Loucy (cell line): ENCODE results near the gene RPL15.

Experiments
- CTCF ChIP-seq: fragments of 200-600 bp; sonication (generic); conservative IDR thresholded peaks from 2 replicates; pipeline ENCODE4 v1.5.1; 2014; ENCODE audit warnings: mild to moderate bottlenecking, antibody characterized with exemption, low read length
- EZH2phosphoT487 ChIP-seq: fragments of 200-600 bp; IDR thresholded peaks from 2 replicates; pipeline ENCODE4 v1.6.1; 2018; ENCODE audit warnings: antibody characterized with exemption, mild to moderate bottlenecking, moderate library complexity, borderline replicate concordance

- TF ChIP-seq EZH2phosphoT487, result no peak
- TF ChIP-seq CTCF, result no peak
These were observed 49.4 kb downstream of the RPL15 start for GRCh38 chr3:23966328-23966727.
